Fibroblast of lung (primary cell): ENCODE results near the gene DNAAF1.

Source experiments
- EZH2 ChIP-seq: IDR thresholded peaks from 2 replicates; pipeline ENCODE4 v1.5.1; 2012; ENCODE audit warnings: low read length, control low read depth, mild to moderate bottlenecking; ENCODE audit errors: missing control alignments
- TF ChIP-seq, protein P1 (sequence below), 2 donors: IDR thresholded peaks in 1 of 2; conservative IDR thresholded peaks in 1 of 2; 1 replicate in 1 of 2; 2 replicates in 1 of 2; pipeline ENCODE4 v1.5.1; 2011 to 2012; ENCODE audit warnings: low read length in 2 of 2, control low read depth in 1 of 2, inconsistent platforms in 1 of 2, low read depth in 1 of 2, mild to moderate bottlenecking in 1 of 2

GRCh38 chr16:84111525-84111924 lies 33.6 kb upstream of the DNAAF1 start:
- TF ChIP-seq, protein P1, sequence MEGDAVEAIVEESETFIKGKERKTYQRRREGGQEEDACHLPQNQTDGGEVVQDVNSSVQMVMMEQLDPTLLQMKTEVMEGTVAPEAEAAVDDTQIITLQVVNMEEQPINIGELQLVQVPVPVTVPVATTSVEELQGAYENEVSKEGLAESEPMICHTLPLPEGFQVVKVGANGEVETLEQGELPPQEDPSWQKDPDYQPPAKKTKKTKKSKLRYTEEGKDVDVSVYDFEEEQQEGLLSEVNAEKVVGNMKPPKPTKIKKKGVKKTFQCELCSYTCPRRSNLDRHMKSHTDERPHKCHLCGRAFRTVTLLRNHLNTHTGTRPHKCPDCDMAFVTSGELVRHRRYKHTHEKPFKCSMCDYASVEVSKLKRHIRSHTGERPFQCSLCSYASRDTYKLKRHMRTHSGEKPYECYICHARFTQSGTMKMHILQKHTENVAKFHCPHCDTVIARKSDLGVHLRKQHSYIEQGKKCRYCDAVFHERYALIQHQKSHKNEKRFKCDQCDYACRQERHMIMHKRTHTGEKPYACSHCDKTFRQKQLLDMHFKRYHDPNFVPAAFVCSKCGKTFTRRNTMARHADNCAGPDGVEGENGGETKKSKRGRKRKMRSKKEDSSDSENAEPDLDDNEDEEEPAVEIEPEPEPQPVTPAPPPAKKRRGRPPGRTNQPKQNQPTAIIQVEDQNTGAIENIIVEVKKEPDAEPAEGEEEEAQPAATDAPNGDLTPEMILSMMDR (conservative IDR thresholded peaks at IDR 0.05 in 1 of 2, IDR thresholded peaks at IDR 0.05 in 1 of 2; ENCODE audit: low read depth in 1 of 2, low read length in 2 of 2) = no peak
- TF ChIP-seq EZH2 = no peak
